Kidney (tissue), 14 donors: ENCODE results near the gene CCDC85C. TPM values are rescaled to one million over a fixed set of nuclear protein-coding genes. Genes with fewer than 3 reads are reported as not detected.

Experiments
- DNase-seq, 5 donors: peaks; one replicate each; pipeline ENCODE4 v3.0.0-alpha.2; 2013 to 2020
- FAIRE-seq: peaks from 2 replicates; lab custom pipeline; 2012; peaks lifted over from hg19 to GRCh38; lab: Jason Lieb, UNC
- H3K27ac ChIP-seq, 2 donors: one replicate each; pipeline ENCODE4 v1.7.0; 2013; ENCODE audit warnings: low read depth in 2 of 2, low read length in 2 of 2, inconsistent platforms in 1 of 2
- H3K27me3 ChIP-seq: one replicate; pipeline ENCODE4 v1.7.1; 2013; ENCODE audit warnings: low read length, inconsistent platforms; ENCODE audit not compliant: control insufficient read depth, insufficient read depth
- H3K36me3 ChIP-seq, 3 donors: one replicate each; pipeline versions ENCODE4 v1.7.0 to v1.7.1; 2013; ENCODE audit warnings: low read length in 3 of 3, control low read depth in 1 of 3, inconsistent platforms in 1 of 3; ENCODE audit not compliant: insufficient read depth in 3 of 3, control insufficient read depth in 2 of 3
- H3K4me1 ChIP-seq, 3 donors: one replicate each; pipeline versions ENCODE4 v1.7.0 to v1.7.1; 2013; ENCODE audit warnings: low read length in 3 of 3, inconsistent platforms in 1 of 3, low read depth in 1 of 3; ENCODE audit not compliant: control insufficient read depth in 2 of 3, insufficient read depth in 2 of 3
- H3K4me3 ChIP-seq, 3 donors: one replicate each; pipeline versions ENCODE4 v1.7.0 to v1.8.1; 2013; ENCODE audit warnings: low read length in 3 of 3, control low read depth in 1 of 3, inconsistent platforms in 1 of 3
- H3K9ac ChIP-seq, 3 donors: one replicate each; pipeline versions ENCODE4 v1.7.0 to v1.7.1; 2013; ENCODE audit warnings: low read length in 3 of 3, control low read depth in 1 of 3, inconsistent platforms in 1 of 3
- H3K9me3 ChIP-seq, 3 donors: one replicate each; pipeline versions ENCODE4 v1.7.0 to v1.7.1; 2013; ENCODE audit warnings: low read length in 3 of 3, control low read depth in 1 of 3, inconsistent platforms in 1 of 3; ENCODE audit not compliant: control insufficient read depth in 2 of 3, insufficient read depth in 1 of 3
- CTCF ChIP-seq: IDR thresholded peaks from 3 replicates; pipeline ENCODE4 v1.5.1; 2012; ENCODE audit warnings: mild to moderate bottlenecking, moderate library complexity, borderline replicate concordance; ENCODE audit not compliant: insufficient read depth; ENCODE audit errors: extremely low read depth
- intact Hi-C: fragments of 100-400 bp; cut with DNase I; formaldehyde crosslinking; loops from one replicate; pipeline ENCODE4 v1.11.1; 2022
- polyA plus RNA-seq: library from polyadenylated mRNA; stranded (reverse); fragments of 350-450 nt; fragmentation: Illumina TruSeq; extraction: RNeasy Lipid Tissue Mini Kit (QIAGEN cat#74804); gene quantifications from one replicate; pipeline ENCODE4 v1.2.3, GENCODE V29; 2014; ENCODE audit warnings: low read depth, low replicate concordance; ENCODE audit not compliant: insufficient read depth
- total RNA-seq: library from RNA; stranded (reverse); fragmentation: NEBNext Ultra II Directional; extraction: Animal tissue kit (Norgen Biotek cat#: 25700); gene quantifications from one replicate; pipeline ENCODE4 v1.2.1, GENCODE V29; 2021
- donor health status: control.
- donor health status: control.
- donor health status: control.
- donor health status: control.
- donor health status: control.
- donor health status: DM: yes; HTN: yes; CAD: no.
- donor health status: Normal renal cell carcinoma (clear cell type).

CCDC85C gene
- total and polyA plus RNA-seq, 2 donors from 2014 or later, result 14.7 to 21.4 TPM

- FAIRE-seq, result no peak
- Histone ChIP-seq H3K4me3 (no peak overlapping the region), H3K9me3 (no peaks in the 10 kb centered on the region), H3K4me1 (peaks cover 2 to 38% (median 15%) of the 10 kb centered on the region in 3 donors), H3K27me3 (no peaks in the 10 kb centered on the region), H3K27ac (no peak overlapping the region), H3K9ac (no peak overlapping the region), H3K36me3 (peaks cover 3 to 38% (median 22%) of the 10 kb centered on the region in 3 donors)
- intact Hi-C loops, result no loop called here
- no peak for TF ChIP-seq CTCF
- DNase-seq, result no peak
Measured at GRCh38 chr14:99463974-99464373, 140.0 kb downstream of the CCDC85C start.

GRCh38 chr14:99462210-99462609 lies 141.8 kb downstream of the CCDC85C start:
- H3K27me3 ChIP-seq, result no peaks in the 10 kb centered on the region
- no peak for TF ChIP-seq CTCF
- H3K4me1 ChIP-seq, result peaks cover 0 to 20% (median 5%) of the 10 kb centered on the region in 3 donors
- H3K9ac ChIP-seq, result no peak overlapping the region
- FAIRE-seq (no peak), DNase-seq (no peak)
- H3K4me3 ChIP-seq, result no peak overlapping the region
- no peaks in the 10 kb centered on the region for H3K9me3 ChIP-seq
- no peak overlapping the region for H3K27ac ChIP-seq
- intact Hi-C loops, result no loop called here
- H3K36me3 ChIP-seq, result peaks cover 9 to 48% (median 32%) of the 10 kb centered on the region in 3 donors

- no peak for DNase-seq
- intact Hi-C loops, result no loop called here
- peaks cover 10 to 53% (median 38%) of the 10 kb centered on the region in 3 donors for H3K36me3 ChIP-seq
- H3K4me3 ChIP-seq, result no peak overlapping the region
- H3K4me1 ChIP-seq, result peaks cover 0 to 16% (median 5%) of the 10 kb centered on the region in 3 donors
- no peak for FAIRE-seq
- TF ChIP-seq CTCF, result no peak
- H3K9ac ChIP-seq, result no peak overlapping the region
- H3K27me3 ChIP-seq, result no peaks in the 10 kb centered on the region
- no peaks in the 10 kb centered on the region for H3K9me3 ChIP-seq
- no peak overlapping the region for H3K27ac ChIP-seq
Measured at GRCh38 chr14:99461411-99462085, 142.5 kb downstream of the CCDC85C start.

GRCh38 chr14:99460793-99461192 lies 143.2 kb downstream of the CCDC85C start:
- Histone ChIP-seq H3K4me1 (peaks cover 0 to 12% (median 2%) of the 10 kb centered on the region in 3 donors), H3K36me3 (peaks cover 10 to 60% (median 38%) of the 10 kb centered on the region in 3 donors), H3K27ac (no peak overlapping the region), H3K4me3 (no peak overlapping the region), H3K27me3 (no peaks in the 10 kb centered on the region), H3K9me3 (no peaks in the 10 kb centered on the region), H3K9ac (no peak overlapping the region)
- FAIRE-seq (no peak), DNase-seq (no peak)
- TF ChIP-seq CTCF, result no peak
- intact Hi-C loops, result no loop called here
